ENCODE data around the gene ST8SIA5.

ST8SIA5 gene

DNA sequence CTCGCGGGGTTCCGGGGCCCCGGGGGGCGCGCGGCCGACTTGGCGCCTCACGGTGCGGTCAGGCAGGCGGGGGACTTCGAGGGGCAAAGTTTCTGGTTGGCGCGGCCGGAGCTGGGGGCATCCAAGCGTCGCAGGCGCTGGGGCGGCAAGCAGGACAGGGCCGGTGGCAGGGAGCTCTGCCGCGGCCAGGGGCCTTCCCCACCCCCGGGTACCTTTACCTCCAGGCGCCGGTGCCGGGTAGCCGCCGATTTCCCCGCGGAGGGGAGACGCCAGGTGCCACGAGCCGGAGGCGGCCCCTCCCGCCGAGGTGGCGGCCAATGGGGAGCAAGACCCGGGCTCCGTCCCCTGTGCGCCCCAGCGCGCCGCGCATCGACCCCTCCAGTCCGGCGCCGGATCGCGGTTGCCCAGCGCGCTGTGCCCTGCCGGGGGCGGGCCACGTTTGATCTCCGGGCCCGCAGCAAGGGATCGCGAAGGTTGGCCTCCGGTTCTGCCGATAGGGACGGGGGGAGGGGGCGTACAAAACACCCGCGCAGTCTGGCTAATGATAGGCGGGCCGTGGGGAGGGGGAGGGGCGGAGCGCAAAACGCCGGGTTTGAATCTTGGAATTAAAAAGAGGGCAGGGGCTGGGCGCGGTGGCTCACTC, at the start of gene ST8SIA5:
Gene ST8SIA5, minus strand, starts transcription at position 495 of the 643 bp plus-strand sequence. CDS start 545 bp downstream, outside the sequence.
- TF ChIP-seq TAF1 (IDR thresholded peaks at IDR 0.05; ENCODE audit: low read depth), result no peak
- TF ChIP-seq, protein P1, sequence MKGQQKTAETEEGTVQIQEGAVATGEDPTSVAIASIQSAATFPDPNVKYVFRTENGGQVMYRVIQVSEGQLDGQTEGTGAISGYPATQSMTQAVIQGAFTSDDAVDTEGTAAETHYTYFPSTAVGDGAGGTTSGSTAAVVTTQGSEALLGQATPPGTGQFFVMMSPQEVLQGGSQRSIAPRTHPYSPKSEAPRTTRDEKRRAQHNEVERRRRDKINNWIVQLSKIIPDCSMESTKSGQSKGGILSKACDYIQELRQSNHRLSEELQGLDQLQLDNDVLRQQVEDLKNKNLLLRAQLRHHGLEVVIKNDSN (IDR thresholded peaks at IDR 0.05), result no peak
- no peak for TF ChIP-seq RAD21 (IDR thresholded peaks at IDR 0.05; ENCODE audit: low read depth)
- TF ChIP-seq NFIC (IDR thresholded peaks at IDR 0.05), result no peak
- no peak for TF ChIP-seq TEAD4 (IDR thresholded peaks at IDR 0.05)
- TF ChIP-seq ZBTB7A (IDR thresholded peaks at IDR 0.05; ENCODE audit: low read depth), result no peak
- TF ChIP-seq FOXM1 (IDR thresholded peaks at IDR 0.05; ENCODE audit: borderline replicate concordance, low read depth), result no peak
- TF ChIP-seq, protein P2, sequence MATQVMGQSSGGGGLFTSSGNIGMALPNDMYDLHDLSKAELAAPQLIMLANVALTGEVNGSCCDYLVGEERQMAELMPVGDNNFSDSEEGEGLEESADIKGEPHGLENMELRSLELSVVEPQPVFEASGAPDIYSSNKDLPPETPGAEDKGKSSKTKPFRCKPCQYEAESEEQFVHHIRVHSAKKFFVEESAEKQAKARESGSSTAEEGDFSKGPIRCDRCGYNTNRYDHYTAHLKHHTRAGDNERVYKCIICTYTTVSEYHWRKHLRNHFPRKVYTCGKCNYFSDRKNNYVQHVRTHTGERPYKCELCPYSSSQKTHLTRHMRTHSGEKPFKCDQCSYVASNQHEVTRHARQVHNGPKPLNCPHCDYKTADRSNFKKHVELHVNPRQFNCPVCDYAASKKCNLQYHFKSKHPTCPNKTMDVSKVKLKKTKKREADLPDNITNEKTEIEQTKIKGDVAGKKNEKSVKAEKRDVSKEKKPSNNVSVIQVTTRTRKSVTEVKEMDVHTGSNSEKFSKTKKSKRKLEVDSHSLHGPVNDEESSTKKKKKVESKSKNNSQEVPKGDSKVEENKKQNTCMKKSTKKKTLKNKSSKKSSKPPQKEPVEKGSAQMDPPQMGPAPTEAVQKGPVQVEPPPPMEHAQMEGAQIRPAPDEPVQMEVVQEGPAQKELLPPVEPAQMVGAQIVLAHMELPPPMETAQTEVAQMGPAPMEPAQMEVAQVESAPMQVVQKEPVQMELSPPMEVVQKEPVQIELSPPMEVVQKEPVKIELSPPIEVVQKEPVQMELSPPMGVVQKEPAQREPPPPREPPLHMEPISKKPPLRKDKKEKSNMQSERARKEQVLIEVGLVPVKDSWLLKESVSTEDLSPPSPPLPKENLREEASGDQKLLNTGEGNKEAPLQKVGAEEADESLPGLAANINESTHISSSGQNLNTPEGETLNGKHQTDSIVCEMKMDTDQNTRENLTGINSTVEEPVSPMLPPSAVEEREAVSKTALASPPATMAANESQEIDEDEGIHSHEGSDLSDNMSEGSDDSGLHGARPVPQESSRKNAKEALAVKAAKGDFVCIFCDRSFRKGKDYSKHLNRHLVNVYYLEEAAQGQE (IDR thresholded peaks at IDR 0.05; ENCODE audit: low read depth), result no peak
- no peak for TF ChIP-seq CEBPB (IDR thresholded peaks at IDR 0.05)
- no peak for TF ChIP-seq CREB1 (IDR thresholded peaks at IDR 0.05; ENCODE audit: low read depth)
- TF ChIP-seq YY1 (IDR thresholded peaks at IDR 0.05; ENCODE audit: low read depth), result no peak
- TF ChIP-seq EP300 (IDR thresholded peaks at IDR 0.05; ENCODE audit: borderline replicate concordance), result no peak

- TF ChIP-seq TCF12 (IDR thresholded peaks at IDR 0.05; ENCODE audit: low read depth) (no peak), YY1 (IDR thresholded peaks at IDR 0.05; ENCODE audit: low read depth) (no peak), NFIC (IDR thresholded peaks at IDR 0.05) (no peak), RAD21 (IDR thresholded peaks at IDR 0.05; ENCODE audit: low read depth) (no peak), TEAD4 (IDR thresholded peaks at IDR 0.05) (no peak), TAF1 (IDR thresholded peaks at IDR 0.05; ENCODE audit: low read depth) (no peak), FOXM1 (IDR thresholded peaks at IDR 0.05; ENCODE audit: borderline replicate concordance, low read depth) (no peak), CEBPB (IDR thresholded peaks at IDR 0.05) (no peak)
- TF ChIP-seq, protein P3, sequence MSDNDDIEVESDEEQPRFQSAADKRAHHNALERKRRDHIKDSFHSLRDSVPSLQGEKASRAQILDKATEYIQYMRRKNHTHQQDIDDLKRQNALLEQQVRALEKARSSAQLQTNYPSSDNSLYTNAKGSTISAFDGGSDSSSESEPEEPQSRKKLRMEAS (IDR thresholded peaks at IDR 0.05), result no peak
- TF ChIP-seq, protein P1 (IDR thresholded peaks at IDR 0.05), result no peak
- TF ChIP-seq, protein P2 (IDR thresholded peaks at IDR 0.05; ENCODE audit: low read depth), result no peak
Observed at GRCh38 chr18:46794607-46795006, 37.8 kb upstream of the ST8SIA5 start.

GRCh38 chr18:46793565-46793964, 36.7 kb upstream of the ST8SIA5 start:
- no peak for TF ChIP-seq YY1 (IDR thresholded peaks at IDR 0.05; ENCODE audit: low read depth)
- TF ChIP-seq NFIC (IDR thresholded peaks at IDR 0.05), result no peak
- TF ChIP-seq EP300 (IDR thresholded peaks at IDR 0.05; ENCODE audit: borderline replicate concordance), result no peak
- no peak for TF ChIP-seq TAF1 (IDR thresholded peaks at IDR 0.05; ENCODE audit: low read depth)
- TF ChIP-seq CREB1 (IDR thresholded peaks at IDR 0.05; ENCODE audit: low read depth), result no peak
- TF ChIP-seq, protein P1 (IDR thresholded peaks at IDR 0.05), result no peak
- TF ChIP-seq CEBPB (IDR thresholded peaks at IDR 0.05), result no peak
- no peak for TF ChIP-seq EGR1 (IDR thresholded peaks at IDR 0.05)
- TF ChIP-seq ZBTB7A (IDR thresholded peaks at IDR 0.05; ENCODE audit: low read depth), result no peak
- TF ChIP-seq, protein P3 (IDR thresholded peaks at IDR 0.05), result no peak
- TF ChIP-seq FOXM1 (IDR thresholded peaks at IDR 0.05; ENCODE audit: borderline replicate concordance, low read depth), result no peak
- TF ChIP-seq RAD21 (IDR thresholded peaks at IDR 0.05; ENCODE audit: low read depth), result no peak
- TF ChIP-seq, protein P2 (IDR thresholded peaks at IDR 0.05; ENCODE audit: low read depth), result no peak
- TF ChIP-seq TCF12 (IDR thresholded peaks at IDR 0.05; ENCODE audit: low read depth), result no peak
- no peak for TF ChIP-seq TEAD4 (IDR thresholded peaks at IDR 0.05)

- TF ChIP-seq ZBTB7A (IDR thresholded peaks at IDR 0.05; ENCODE audit: low read depth), result no peak
- TF ChIP-seq TAF1 (IDR thresholded peaks at IDR 0.05; ENCODE audit: low read depth), result no peak
- TF ChIP-seq, protein P2 (IDR thresholded peaks at IDR 0.05; ENCODE audit: low read depth), result no peak
- TF ChIP-seq YY1 (IDR thresholded peaks at IDR 0.05; ENCODE audit: low read depth), result no peak
- no peak for TF ChIP-seq CEBPB (IDR thresholded peaks at IDR 0.05)
- TF ChIP-seq, protein P3 (IDR thresholded peaks at IDR 0.05), result no peak
- no peak for TF ChIP-seq FOXM1 (IDR thresholded peaks at IDR 0.05; ENCODE audit: borderline replicate concordance, low read depth)
- TF ChIP-seq, protein P1 (IDR thresholded peaks at IDR 0.05), result no peak
Observed at GRCh38 chr18:46789088-46789487, 32.2 kb upstream of the ST8SIA5 start.
